Measurements from ENCODE around the gene LRMDA.
A peak's percentile ranks its signal among the peaks of the same experiment; 100 is the strongest.

Gene LRMDA

GRCh38 chr10:76440426-76440825, 1009.0 kb downstream of the LRMDA start:
- no peak for DNase-seq (ENCODE audit: low spot score)

- DNase-seq (ENCODE audit: low spot score) = no peak
Measured at GRCh38 chr10:76442113-76442512, 1010.7 kb downstream of the LRMDA start.

- peak; percentile 75 for DNase-seq (ENCODE audit: low spot score)
Measured at GRCh38 chr10:76444034-76444800, 1012.8 kb downstream of the LRMDA start.

- no peak for DNase-seq (ENCODE audit: low spot score)
Measured at GRCh38 chr10:76447578-76447977, 1016.2 kb downstream of the LRMDA start.

DNA sequence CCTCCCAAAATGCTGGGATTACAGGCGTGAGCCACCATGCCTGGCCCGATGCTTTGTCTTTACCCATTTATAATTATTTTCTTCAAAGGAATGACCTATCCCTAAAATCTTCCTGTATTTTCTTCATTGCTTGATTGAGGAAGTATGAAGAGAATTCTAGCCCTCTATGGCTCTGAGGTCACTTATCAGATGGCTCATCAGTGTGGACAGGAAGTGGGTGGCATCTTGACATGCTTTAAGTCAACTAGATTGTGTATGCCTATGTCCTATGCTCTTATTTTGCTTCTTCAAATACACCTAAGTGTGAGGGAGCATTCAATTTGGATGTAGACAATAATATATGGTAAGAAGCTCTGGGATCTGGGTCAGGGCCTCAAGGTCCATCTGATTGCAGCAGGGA, 1020.5 kb downstream of the LRMDA start:
- DNase-seq (ENCODE audit: low spot score) = no peak

DNA sequence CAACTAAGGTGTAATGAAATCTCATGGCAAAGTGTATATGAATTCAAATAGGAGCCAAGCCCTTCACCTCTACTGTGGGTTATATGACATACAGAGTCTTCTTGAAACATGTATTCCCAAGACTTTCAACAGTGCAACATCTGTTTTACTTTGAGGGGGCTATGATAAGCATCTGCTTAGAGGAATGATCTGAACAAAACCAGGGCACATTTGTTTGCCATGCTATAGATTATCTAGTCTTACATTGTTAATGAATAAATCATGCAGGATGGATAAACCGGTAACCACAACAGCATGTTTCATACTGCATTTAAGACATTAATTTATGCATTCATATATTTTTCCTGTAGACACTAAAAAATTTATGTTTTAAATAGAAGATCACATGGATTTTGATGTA, 1021.9 kb downstream of the LRMDA start:
- DNase-seq (ENCODE audit: low spot score) = no peak

- no peak for DNase-seq (ENCODE audit: low spot score)
Measured at GRCh38 chr10:76453997-76454396, 1022.6 kb downstream of the LRMDA start.

DNA sequence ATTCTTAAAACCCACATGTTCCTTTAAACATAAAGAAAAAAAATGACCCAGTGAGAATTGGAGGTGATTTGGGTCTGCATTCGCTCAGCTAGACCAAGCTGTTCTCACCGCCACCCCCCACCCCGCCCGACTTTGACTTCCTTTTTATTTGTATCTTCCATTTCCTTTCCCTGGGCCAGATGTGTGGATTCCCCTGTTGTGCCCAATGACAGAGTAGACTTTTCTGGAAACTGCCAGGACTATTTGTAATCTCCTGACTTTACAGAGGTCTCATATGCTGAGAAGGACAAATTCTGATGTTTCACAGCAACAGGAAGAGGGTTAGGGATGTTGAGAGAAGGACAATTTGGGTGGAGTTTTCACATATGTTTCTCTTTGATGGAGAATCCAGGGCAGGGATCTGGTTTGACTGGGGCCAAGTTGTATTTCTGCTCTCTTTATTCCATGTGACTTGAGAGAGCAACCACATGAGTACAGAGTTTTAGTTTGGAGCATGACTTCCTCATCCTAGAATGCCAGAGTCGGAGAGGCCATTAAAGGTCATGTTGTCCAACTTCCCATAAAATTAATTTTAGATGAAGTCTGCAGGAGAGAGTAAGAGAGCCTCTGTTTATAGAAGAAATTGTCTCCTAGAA, 1023.2 kb downstream of the LRMDA start:
- no peak for DNase-seq (ENCODE audit: low spot score)

- no peak for DNase-seq (ENCODE audit: low spot score)
Measured at GRCh38 chr10:76456197-76456596, 1024.8 kb downstream of the LRMDA start.

DNA sequence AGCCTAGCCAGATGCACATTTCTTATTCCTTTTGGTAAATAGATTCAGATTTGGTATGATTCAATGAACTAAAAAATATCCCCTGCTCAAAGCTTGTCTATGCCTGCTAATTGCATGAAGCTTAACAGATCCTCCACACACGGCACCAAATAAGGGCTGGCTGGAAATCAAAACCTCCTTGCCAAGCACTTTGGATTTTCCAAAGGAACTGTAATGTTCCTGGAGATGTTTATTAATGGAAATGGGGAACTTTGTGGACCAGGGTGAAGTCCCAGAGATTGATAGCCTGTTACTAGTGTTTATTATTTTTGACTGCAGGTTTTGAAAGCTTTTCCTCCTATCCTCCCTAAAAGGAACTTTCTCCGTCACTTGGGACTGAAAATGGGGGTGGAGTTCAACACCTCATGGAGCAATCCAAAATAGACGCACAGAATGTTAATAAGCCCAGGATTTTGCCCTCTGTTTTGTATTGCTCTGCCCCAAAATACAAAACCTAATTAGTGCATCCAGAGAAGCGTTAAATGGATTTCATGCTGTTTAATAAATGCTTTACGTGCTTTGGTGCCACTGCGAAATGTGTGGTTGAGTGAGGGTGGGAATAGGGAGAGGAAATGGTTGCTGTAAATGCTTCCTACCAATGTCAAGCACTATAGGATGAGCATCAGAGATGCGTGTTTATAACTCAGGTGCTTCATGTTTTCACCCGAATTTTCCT, 1027.7 kb downstream of the LRMDA start:
- no peak for DNase-seq (ENCODE audit: low spot score)

DNA sequence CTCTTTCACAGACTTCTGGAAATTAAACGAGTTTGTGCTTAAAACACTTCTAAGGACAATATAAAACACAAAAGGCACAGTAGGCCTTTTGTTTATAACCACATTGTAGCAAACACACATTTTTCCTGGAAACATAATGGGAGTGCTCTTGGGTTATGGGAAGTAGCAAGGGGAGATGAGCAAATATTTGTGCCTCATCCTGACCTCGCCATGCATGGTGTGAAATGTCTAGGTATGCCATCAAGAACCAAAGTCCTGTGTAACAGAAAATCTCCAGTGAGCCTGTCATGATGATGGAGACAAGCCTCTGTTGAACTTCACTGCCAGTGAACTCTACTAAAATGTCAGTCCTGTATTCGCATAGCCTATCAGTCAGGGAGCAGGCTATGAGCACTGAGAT, 1029.6 kb downstream of the LRMDA start:
- no peak for DNase-seq (ENCODE audit: low spot score)

DNA sequence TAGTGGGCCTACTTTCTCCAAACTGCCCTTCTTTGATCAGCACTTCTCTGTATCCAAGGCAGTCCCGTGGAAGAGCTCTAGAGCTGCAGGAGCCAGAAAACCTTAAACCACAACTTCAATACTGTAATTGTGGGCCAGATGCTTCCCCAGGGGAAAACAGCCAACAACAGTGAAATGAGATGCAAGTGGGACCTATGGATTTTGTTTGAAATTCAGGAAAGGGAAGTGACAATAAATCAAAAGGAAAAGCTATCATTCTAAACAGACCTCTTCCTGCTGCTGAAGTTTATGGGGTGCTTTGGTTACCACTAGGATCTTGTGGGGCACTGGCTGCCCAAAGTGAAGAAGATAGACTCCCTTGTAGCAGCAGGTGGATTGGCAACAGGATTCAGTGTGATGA, 1031.7 kb downstream of the LRMDA start:
- DNase-seq (ENCODE audit: low spot score) = no peak

GRCh38 chr10:76466836-76467503, 1035.5 kb downstream of the LRMDA start:
- DNase-seq (ENCODE audit: low spot score) = no peak

GRCh38 chr10:76469675-76470074, 1038.3 kb downstream of the LRMDA start:
- DNase-seq (ENCODE audit: low spot score) = no peak

DNA sequence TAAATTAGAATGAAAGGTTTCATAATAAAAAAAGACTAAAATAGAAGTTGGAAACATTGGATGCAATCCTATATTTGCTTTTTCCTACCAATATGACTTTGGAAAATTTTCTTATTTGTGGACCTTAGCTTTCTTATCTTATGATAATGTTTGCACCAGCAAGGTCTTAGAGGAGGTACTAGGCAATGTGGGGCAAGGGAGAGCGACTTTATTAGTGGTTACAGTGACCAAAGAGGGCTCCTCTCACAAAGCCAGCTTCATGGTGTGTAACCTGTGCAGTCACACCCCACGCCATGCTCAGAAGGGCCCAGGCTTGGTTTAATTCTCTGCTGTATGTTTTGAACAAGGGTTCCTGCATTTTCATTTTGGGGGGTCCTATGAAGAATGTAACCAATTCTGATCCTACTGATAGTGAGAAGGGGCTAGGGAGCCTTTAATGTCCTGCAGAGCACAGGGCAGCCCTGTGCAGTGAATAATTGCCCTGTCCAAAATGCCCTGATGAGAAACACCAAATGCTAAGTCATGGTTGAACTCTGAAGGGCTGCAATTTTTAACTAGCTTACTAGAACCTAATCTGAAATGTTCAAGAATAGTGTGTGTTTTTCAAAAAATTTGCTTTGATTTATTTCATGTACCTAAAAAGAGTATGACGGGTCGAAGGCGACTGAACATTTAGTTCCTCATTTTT, 1047.8 kb downstream of the LRMDA start:
- DNase-seq (ENCODE audit: low spot score) = no peak

DNA sequence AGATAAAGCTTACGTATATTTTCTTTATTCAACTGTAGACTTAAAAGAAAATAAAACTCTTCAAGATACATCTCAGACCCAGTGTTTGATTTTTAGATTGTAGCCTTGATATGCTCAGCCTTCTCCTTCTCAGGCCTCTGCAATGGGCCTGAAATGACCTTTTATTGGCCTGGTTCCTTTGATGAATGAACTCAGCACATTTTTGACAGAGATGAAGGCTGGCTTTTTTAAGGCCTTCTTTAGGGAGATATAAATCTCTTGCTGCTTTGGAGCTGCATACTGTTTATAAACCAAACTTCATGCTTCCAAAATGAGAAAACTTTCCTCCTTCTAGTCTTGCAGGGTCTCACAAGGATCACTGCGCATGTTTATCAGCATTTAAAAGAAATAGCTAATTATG, 1049.8 kb downstream of the LRMDA start:
- DNase-seq (ENCODE audit: low spot score) = no peak

DNA sequence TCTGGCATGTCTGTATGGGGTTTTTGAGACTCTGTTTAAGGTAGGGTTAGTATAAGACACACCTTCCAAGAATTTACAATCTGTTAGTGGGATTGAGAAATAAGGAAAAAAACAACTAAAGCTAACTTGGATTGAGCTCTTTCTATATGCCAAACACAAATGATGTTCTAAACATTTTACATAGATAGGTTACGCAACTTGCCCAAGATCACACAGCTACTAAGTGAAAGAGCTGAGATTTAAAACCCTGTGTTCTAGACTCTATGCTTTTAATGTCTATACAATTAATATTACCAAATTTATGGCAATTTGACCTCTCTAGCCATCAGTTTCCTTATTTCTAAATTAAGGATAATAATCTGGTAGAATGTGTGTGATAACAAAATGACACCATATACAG, 1056.2 kb downstream of the LRMDA start:
- DNase-seq (ENCODE audit: low spot score) = no peak

DNA sequence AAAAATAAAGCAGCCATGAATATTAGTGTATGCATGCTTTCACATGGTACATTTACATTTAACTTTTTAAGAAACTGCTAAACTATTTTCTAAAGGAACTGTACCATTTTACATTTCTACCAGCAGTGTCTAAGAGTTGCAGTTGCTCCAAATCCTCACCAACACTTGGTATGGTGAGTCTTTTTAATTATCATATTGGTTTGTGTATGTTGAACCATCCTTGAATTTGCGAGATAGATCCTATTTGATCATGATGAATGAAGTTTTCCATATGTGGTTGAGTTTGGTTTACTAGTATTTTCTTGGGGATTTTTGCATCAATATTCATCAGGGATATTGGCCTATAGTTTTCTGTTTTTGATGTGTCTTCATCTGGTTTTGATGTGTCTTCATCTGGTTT, 1057.2 kb downstream of the LRMDA start:
- no peak for DNase-seq (ENCODE audit: low spot score)

GRCh38 chr10:76491216-76491615, 1059.8 kb downstream of the LRMDA start:
- no peak for DNase-seq (ENCODE audit: low spot score)

DNA sequence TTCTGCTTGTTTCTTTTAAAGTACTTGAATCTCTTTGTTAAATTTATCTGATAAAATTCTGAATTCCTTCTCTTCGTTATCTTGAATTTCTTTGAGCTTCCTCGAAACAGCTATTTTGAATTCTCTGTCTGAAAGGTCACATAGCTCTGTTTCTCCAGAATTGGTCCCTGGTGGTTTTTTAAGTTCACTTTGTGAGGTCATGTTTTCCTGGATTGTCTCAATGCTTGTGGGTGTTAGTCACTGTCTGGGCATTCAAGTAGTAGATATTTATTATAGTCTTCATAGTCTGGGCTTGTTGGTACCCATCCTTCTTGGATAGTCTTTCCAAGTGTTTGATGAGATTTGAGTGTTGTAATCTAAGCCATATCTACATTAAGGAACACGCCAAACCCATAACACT, 1060.6 kb downstream of the LRMDA start:
- DNase-seq (ENCODE audit: low spot score) = no peak

- no peak for DNase-seq (ENCODE audit: low spot score)
Measured at GRCh38 chr10:76492678-76493472, 1061.5 kb downstream of the LRMDA start.

Data from SW480 (cell line).